Keratinocyte (primary cell): ENCODE data around the gene COL11A2. TPM values are rescaled to one million over a fixed set of nuclear protein-coding genes. Genes with fewer than 3 reads are reported as not detected.

Experiments used
- DNase-seq: peaks from one replicate; pipeline ENCODE4 v3.0.0-alpha.2; 2011; ENCODE audit warnings: low read depth, missing footprints, low spot score
- FAIRE-seq: peaks from 2 replicates; lab custom pipeline; 2011; peaks lifted over from hg19 to GRCh38; lab: Jason Lieb, UNC
- H2AFZ ChIP-seq: 2 replicates; pipeline ENCODE4 v1.6.0; 2012; ENCODE audit warnings: low read length, control low read depth, inconsistent platforms; ENCODE audit not compliant: control insufficient read depth
- H3K27ac ChIP-seq: 2 replicates; pipeline ENCODE4 v1.5.1; 2011; ENCODE audit warnings: low read length; ENCODE audit not compliant: control insufficient read depth, insufficient read depth
- H3K27me3 ChIP-seq: 3 replicates; pipeline ENCODE4 v1.6.0; 2011; ENCODE audit warnings: low read length; ENCODE audit not compliant: control insufficient read depth, insufficient read depth; ENCODE audit errors: extremely low read depth
- H3K36me3 ChIP-seq, 2 experiments: 2 replicates in 1 of 2; 3 replicates in 1 of 2; pipeline ENCODE4 v1.5.1; 2011; ENCODE audit warnings: low read length in 2 of 2, mild to moderate bottlenecking in 1 of 2; ENCODE audit not compliant: control insufficient read depth in 2 of 2, insufficient read depth in 2 of 2; ENCODE audit errors: extremely low read depth in 1 of 2
- H3K4me1 ChIP-seq: 3 replicates; pipeline ENCODE4 v1.5.1; 2011; ENCODE audit warnings: low read length; ENCODE audit not compliant: control insufficient read depth, insufficient read depth; ENCODE audit errors: extremely low read depth
- H3K4me2 ChIP-seq: 3 replicates; pipeline ENCODE4 v1.6.0; 2011; ENCODE audit warnings: low read depth, low read length; ENCODE audit not compliant: control insufficient read depth, insufficient read depth; ENCODE audit errors: extremely low read depth
- H3K4me3 ChIP-seq, 3 experiments: fragments of 200-600 bp in 1 of 3; sonication (generic) in 1 of 3; 2 replicates in 2 of 3; 3 replicates in 1 of 3; pipeline ENCODE4 v1.5.1; 2011 to 2016; ENCODE audit warnings: low read length in 3 of 3, mild to moderate bottlenecking in 3 of 3, control low read depth in 2 of 3, inconsistent platforms in 1 of 3, low read depth in 1 of 3, mixed read lengths in 1 of 3, mixed run types in 1 of 3, moderate library complexity in 1 of 3; ENCODE audit not compliant: control insufficient read depth in 2 of 3, insufficient read depth in 2 of 3; ENCODE audit errors: extremely low read depth in 1 of 3
- H3K79me2 ChIP-seq: 2 replicates; pipeline ENCODE4 v1.6.0; 2012; ENCODE audit warnings: low read length; ENCODE audit not compliant: control insufficient read depth, insufficient read depth
- H3K9ac ChIP-seq: 3 replicates; pipeline ENCODE4 v1.6.0; 2011; ENCODE audit warnings: low read length; ENCODE audit not compliant: control insufficient read depth, insufficient read depth; ENCODE audit errors: extremely low read depth
- H3K9me1 ChIP-seq: 3 replicates; pipeline ENCODE4 v1.6.0; 2011; ENCODE audit warnings: low read length; ENCODE audit not compliant: control insufficient read depth, insufficient read depth; ENCODE audit errors: extremely low read depth
- H3K9me3 ChIP-seq: 2 replicates; pipeline ENCODE4 v1.5.1; 2012; ENCODE audit warnings: low read depth, low read length; ENCODE audit not compliant: control insufficient read depth
- H4K20me1 ChIP-seq: 3 replicates; pipeline ENCODE4 v1.6.0; 2011; ENCODE audit warnings: low read length; ENCODE audit not compliant: control insufficient read depth, insufficient read depth; ENCODE audit errors: extremely low read depth
- CTCF ChIP-seq, 3 experiments: IDR thresholded peaks in 1 of 3; conservative IDR thresholded peaks in 1 of 3; optimal IDR thresholded peaks in 1 of 3; 2 replicates in 2 of 3; 3 replicates in 1 of 3; pipeline versions ENCODE3 to v1.5.1; 2011; ENCODE audit warnings: low read length in 3 of 3, mild to moderate bottlenecking in 3 of 3, moderate library complexity in 2 of 3, control low read depth in 1 of 3, inconsistent platforms in 1 of 3; ENCODE audit not compliant: insufficient read depth in 2 of 3; ENCODE audit errors: extremely low read depth in 1 of 3
- EZH2 ChIP-seq: IDR thresholded peaks from one replicate; pipeline ENCODE4 v1.6.1; 2012; ENCODE audit warnings: inconsistent platforms, mild to moderate bottlenecking, low read length, moderate library complexity
- dilution Hi-C: fragments of 300-500 bp; cut with MboI; formaldehyde crosslinking; loops from one replicate; pipeline ENCODE4 v1.7.0; 2020; ENCODE audit warnings: low sequenced_read_pairs; ENCODE audit not compliant: extremely low pct_ligation_motif_present
- polyA plus RNA-seq, 5 experiments: library from polyadenylated mRNA; depleted of rRNA in 3 of 5; stranded (reverse) in 3 of 5; stranded (forward) in 1 of 5; unstranded in 1 of 5; fragments of >200 nt; gene quantifications; 1 replicate in 1 of 5; 2 replicates in 3 of 5; 3 replicates in 1 of 5; pipeline versions ENCODE4 v1.2.1 to v1.2.3, GENCODE V29; 2011 to 2012; ENCODE audit warnings: missing spikeins in 2 of 5, low read depth in 1 of 5, low replicate concordance in 1 of 5

Gene COL11A2
- polyA plus RNA-seq, 1 donor (not counting 4 experiments of a cell fraction or from before 2014, with no cell fraction given): 0.08 TPM

DNA sequence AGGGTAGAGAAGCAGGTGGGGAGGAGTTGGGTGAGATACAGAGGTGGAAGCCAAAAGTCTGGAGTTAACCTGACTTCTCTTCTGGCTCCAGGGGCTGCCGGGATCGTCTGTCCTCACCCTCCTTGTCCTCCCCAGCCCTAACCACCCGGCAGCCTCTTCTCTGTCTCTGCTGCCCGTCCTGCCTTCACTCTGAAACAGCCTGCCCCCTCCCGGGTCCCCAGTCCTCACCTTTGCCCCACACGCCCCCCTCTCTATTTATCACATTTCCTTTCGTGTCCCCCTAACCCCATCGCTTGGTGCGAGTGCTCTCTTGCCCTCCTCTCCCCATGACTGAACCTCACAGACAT lies 21.7 kb upstream of the COL11A2 start:
- no peak for FAIRE-seq
- H3K4me3 ChIP-seq: peak overlapping the region in 1 of 3 experiments; percentile 61
- peak overlapping the region; percentile 77 for H2AFZ ChIP-seq

DNA sequence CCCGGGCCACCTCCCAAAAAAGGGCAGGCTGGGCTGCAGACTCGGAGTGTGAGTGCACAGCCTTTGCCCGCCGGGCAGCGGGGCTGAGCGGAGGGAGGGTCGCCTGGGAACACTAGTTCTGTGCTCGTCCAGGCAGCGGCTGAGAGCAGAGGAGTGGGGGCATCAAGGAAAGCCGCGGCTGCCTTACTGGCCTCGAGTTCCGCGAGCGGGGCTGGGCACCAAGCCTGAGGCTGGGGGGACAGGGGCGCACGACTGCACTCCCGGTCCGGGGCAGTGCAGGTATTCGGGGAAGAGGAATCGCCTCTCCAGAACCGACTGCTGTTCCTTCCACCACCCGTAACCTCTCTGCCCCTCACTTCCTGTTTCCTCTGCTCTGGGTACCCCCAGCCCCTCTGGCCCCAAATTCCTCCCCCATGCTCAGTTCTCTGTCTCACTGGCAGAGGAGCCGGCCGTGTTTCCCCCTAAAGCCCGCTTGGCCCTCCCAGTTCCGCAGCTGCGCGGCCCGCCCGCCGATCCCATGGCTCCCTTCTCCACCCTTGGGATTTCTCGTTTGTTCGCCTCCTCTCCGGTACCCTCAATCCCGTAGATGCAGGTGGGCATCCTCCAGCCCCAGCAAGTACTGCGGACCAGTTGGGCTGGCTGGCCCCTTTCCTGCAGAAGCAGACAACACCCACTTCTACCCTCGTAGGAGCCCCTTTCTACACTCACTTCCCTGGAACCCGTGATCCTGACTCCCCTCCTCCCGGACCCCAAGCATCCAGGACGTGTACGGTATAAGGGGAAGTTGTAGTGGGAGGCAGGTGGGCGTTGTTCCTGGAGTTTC lies 21.1 kb upstream of the COL11A2 start:
- DNase-seq: no peak
- Histone ChIP-seq H3K9me3 (no peaks in the 10 kb centered on the region), H3K9ac (peak overlapping the region; percentile 69), H3K4me3 (peak overlapping the region; percentile 31 to 64 (median 61)), H3K79me2 (no peaks in the 10 kb centered on the region), H2AFZ (peak overlapping the region; percentile 77), H4K20me1 (no peaks in the 10 kb centered on the region), H3K27ac (no peak overlapping the region), H3K36me3 (peaks cover 3 to 13% of the 10 kb centered on the region in 2 experiments), H3K4me1 (peaks cover 33% of the 10 kb centered on the region), H3K4me2 (peak overlapping the region; percentile 82), H3K27me3 (no peaks in the 10 kb centered on the region), H3K9me1 (no peaks in the 10 kb centered on the region)
- FAIRE-seq: no peak
- TF ChIP-seq EZH2 (peak; percentile 31), CTCF (optimal IDR thresholded peaks at IDR 0.05 in 1 of 3, IDR thresholded peaks at IDR 0.05 in 1 of 3, conservative IDR thresholded peaks at IDR 0.05 in 1 of 3; ENCODE audit: extremely low read depth in 1 of 3, insufficient read depth in 2 of 3, low read length in 3 of 3) (no peak)
- dilution Hi-C loops: no loop called here

More for the DNA sequence above, 21.7 kb upstream of the COL11A2 start:
- Histone ChIP-seq H3K36me3 (peaks cover 3 to 13% of the 10 kb centered on the region in 2 experiments), H3K9me1 (no peaks in the 10 kb centered on the region), H3K27me3 (no peaks in the 10 kb centered on the region), H3K4me2 (peak overlapping the region; percentile 82), H3K27ac (no peak overlapping the region), H4K20me1 (no peaks in the 10 kb centered on the region), H3K9ac (no peak overlapping the region), H3K4me1 (peaks cover 29% of the 10 kb centered on the region), H3K79me2 (no peaks in the 10 kb centered on the region), H3K9me3 (no peaks in the 10 kb centered on the region)
- dilution Hi-C loops: no loop called here
- TF ChIP-seq CTCF (optimal IDR thresholded peaks at IDR 0.05 in 1 of 3, IDR thresholded peaks at IDR 0.05 in 1 of 3, conservative IDR thresholded peaks at IDR 0.05 in 1 of 3; ENCODE audit: extremely low read depth in 1 of 3, insufficient read depth in 2 of 3, low read length in 3 of 3) (no peak), EZH2 (no peak)
- DNase-seq: no peak
